GM18511 (cell line): Measurements from ENCODE around the gene GAMT.
"Not testable (repeated sequence)": the region's sequence is repeated elsewhere in the genome, so short reads cannot be mapped to it uniquely, and the experiment has no call there.

Source experiments
- ATAC-seq: cut with Tn5 transposase; IDR thresholded peaks from one replicate; pipeline ENCODE4 v1.9.1; 2021; ENCODE audit warnings: mild to moderate bottlenecking, moderate library complexity; ENCODE audit not compliant: unreplicated experiment

GAMT gene

GRCh38 chr19:1434040-1434366, 32.7 kb upstream of the GAMT start:
- ATAC-seq, result no peak

DNA sequence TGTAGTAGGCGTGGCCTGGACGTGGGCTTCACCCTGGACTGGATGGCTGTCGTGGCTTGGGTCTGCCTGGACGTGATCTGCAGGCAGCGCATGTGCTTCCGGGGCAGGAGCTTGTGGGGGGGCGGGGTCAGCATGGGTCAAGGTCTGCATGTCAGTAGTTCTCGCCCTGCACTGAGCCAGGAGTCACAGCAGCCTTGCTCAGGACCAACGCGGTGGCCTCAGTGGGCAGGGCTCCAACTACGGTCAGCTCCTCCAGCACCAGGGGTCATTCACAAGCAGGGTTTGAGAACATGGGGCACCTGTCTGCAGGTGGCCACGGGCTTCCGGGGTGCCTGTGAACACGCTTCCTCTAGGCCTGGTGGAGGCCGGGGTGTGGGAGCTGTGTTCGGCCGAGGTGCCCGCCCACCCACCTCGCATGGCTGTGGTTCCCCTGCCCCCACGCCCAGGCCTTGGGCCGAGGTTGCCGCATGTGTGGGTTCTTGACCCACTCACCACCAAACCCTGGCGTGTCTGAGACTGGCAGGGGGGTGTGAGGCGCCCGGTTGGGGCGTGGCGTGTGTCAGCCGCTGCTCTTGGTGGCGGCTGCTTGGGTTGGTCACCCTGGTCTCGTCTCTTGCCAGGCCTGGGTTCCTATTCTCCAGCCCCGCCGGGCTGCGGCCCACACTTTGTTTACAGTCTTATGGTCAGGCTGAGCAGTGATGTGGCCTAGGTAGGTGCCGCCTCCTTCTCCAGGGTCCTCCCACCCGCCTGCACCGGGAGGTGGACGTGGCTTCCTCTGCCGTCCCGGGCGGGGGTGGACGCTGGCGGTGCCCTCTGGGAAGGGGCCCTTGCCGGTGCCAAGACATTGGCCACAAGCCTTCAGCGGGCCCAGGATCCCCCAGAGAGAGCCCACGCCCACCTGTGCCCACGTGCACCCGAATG, 32.0 kb upstream of the GAMT start:
- ATAC-seq, result no peak

GRCh38 chr19:1432507-1432887, 31.2 kb upstream of the GAMT start:
- no peak for ATAC-seq

GRCh38 chr19:1431759-1432506, 30.6 kb upstream of the GAMT start:
- no peak for ATAC-seq

- no peak for ATAC-seq
These were observed 28.9 kb upstream of the GAMT start for GRCh38 chr19:1430246-1430645.

DNA sequence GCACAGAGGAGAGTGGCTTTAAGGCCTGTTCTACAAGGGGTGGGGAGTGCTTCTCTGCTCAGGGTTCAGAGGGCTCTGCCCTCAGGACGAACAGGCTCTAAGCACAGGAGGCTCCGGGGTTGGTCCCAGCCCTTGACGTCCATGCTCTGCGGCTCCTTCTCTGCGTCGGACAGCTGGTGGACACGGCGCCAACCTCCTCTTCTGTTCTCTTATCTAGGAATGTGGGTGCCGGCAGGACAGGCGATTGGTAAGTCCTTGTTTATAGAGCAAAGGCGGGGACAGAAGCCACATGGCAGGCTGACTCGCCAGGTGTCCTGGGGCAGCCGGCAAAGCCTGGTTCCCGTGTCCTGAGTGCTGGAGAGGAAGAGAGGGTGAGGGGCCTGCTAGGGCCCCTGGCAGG, 28.4 kb upstream of the GAMT start:
- ATAC-seq, result no peak

DNA sequence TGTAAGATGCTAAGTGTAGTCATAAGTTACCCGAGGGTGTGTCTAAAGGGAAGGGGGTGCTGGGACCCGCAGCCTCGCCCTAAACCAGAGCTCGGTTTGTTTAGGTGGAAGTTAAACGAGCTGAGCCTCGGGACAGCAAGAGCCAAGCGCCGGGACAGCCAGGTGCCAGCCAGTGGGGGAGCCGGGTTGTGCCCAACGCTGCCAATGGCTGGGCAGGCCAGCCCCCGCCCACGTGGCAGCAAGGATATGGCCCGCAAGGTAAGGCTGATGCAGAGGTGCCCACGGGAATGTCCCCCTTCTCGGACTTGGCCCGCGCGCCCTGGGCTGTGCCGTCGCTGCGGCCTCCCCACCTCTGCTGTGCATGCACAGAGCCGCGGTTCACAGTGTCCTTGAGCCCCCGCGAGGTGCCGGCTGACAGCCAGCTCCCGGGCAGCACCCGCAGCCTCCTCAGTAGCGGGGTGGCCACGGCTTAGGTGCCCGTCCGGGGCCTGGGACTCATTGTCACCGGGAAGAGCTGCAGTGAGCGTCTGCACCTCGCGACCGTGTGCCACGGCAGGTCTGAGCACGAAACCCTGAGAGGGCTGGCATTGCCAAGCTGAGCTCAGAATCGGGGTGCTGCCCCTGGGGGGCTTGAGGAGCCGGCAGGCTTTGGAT, 27.5 kb upstream of the GAMT start:
- ATAC-seq, result no peak

- no peak for ATAC-seq
These were observed 26.0 kb upstream of the GAMT start for GRCh38 chr19:1427221-1427920.

GRCh38 chr19:1426736-1427135, 25.4 kb upstream of the GAMT start:
- ATAC-seq, result no peak

DNA sequence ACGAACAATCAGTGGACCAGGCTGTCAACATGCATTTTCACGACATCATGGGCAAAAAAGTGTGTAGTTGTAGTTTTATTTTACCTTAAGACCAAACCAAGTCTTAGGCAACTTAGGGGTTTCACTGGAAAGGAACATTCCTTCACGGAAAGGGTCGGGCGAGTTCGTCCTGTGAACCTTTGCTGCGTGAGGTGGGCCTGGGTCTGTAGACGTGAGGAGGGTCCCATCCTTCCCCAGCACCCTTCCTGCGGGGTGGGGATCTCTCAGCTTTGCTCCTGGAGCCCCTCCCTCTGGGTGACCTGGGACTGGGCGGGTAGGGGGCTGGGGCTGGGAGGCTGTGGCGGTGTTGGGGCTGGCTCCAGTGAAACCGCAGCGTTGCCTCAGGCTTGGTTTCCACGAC, 24.6 kb upstream of the GAMT start:
- no peak for ATAC-seq

- no peak for ATAC-seq
These were observed 23.9 kb upstream of the GAMT start for GRCh38 chr19:1425102-1425837.

DNA sequence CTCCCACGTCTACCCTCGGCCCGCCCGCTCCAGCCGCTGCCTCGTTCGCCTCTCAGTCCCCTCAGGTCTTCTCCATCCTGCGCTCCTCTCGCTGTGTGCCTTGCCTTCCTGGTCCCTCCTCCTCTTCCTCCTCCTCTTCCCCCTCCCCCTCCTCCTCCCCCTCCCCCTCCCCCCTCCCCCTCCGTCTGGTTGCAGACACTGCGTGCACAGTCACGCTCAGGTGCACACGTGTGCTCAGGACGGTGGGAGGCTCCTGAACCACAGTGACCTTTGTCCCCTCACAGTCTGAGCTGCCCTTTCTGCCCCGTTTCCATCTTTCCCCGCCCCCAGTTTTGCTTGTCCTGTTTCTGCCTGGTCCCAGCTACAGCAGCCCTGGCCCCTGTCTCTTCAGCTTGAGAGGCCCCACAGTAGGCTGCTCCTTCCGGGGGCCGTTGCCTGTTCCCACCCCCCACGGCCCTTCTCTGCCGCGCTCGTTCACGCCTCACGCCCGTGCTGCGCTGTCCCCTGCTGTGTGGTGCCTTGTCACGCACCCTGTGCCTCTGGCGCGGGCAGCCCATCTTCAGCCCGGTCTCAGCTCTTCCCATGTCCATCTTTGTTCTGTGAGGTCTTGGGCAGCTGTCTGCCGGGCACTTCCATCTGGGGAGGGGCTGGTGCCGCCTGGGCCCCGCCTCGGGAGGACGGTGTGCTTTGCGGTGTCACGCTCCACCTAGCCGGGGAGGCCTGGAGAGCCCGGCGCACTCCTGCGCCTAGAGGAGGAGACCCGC, 23.0 kb upstream of the GAMT start:
- no peak for ATAC-seq

DNA sequence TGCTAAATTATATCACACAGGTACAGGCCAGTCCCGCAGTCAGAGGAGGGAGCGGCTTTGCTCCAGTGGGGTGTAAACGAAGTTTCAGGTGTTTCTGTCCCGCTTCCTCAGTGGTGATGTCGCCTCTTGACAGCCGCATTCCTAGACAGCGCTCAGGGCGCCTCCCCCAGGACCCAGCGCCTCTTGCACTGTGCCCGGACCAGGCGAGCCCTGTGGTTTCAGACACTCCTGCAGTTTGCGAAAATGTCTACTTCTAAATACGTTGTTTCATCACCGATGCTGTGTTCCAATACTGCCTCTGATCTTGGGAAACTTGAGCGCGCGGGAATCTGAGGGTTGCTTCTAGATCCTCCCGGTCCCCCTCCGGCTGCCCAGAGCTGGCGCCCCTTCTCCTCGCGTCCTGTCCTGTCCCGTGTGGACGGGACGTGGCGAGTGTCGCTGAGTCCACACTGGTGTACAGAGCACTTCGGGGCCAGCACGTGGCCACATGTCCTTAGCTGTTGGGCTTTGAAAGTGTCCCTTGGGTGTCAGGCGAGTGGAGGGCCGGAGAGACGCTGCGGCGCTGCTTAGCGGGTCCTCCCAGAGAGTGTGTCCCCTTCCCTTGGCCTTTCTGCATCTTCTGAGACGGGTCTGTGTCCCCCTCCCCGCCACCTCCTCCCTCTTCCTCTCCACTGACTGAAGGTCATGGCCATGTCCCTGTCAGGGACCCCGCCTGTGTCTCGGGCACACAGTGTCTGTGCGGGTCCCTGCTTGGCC, 22.3 kb upstream of the GAMT start:
- no peak for ATAC-seq

DNA sequence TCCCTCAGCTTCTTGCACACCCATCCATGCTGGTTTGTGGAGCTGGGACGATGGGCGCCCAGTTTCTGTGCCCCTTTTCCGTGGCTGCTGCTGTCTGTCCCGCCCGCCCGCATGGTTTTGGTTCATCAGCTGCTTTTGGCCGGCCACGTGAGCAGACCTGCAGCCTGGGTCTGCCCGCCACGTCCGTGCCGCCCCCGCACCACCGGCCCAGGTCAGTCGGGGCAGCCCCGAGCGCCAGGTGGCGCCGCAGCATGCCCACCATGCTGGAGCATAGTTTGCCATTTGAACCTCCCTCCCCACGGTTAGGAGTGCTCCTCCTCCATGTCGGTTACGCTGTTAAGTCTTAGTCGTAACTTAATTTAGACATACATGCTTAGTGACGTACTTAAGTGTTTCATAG, 21.6 kb upstream of the GAMT start:
- ATAC-seq, result no peak

DNA sequence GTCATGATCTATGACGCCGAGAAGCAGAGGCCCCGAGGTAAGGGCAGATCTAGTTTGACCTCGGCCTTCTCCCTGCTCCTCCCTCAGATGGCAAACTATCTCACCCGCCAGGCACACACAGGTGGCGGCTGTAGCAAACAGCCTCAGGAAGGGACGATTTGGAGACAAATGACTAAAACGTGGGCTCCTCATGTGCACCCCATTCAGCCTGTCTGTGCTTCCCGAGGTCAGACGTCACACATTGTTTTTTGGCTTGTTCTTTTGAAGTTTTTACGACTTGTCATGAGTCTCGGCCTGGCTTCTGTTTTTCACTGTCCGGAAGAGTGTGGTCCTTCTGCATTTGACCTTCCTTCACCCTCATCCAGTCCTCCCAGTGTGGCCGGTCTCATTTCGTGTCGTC, 21.0 kb upstream of the GAMT start:
- ATAC-seq, result no peak

- ATAC-seq, result no peak
These were observed 20.6 kb upstream of the GAMT start for GRCh38 chr19:1421958-1422305.

DNA sequence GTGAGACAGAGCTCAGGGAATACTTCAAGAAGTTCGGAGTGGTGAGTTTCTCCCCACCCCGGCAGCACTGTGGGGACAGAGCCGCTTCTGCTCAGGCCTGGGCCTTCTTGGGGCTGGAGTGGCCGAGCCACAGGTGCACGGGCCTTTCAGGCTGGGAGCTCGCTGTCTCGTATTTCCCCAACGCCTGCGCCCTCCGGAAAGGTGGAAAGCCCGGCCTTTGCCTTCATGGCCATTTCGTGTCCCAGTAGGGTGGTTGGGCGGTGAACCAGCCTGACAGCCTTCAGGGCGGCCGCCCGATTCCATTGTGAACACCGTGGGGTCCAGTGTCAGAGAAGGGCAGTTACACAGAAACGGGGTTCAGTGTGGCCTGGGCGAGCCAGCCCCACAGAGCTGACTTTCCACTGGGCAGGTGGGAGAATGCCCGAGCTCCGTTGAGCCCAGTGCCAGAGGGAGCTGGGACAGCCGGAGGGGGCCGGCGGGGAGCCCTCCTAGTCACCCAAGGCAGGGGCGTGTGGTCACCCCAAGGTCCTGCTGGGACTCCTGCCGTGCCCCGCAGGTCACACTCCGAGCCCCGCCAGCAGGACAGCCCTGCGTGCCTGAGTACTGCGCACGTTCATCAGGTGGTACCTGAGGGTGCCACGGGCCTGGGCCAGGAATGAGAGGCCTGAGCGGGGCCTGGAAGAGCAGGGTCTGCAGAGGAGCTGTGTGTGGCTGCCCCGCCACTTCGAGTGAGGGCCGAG, 20.0 kb upstream of the GAMT start:
- no peak for ATAC-seq

DNA sequence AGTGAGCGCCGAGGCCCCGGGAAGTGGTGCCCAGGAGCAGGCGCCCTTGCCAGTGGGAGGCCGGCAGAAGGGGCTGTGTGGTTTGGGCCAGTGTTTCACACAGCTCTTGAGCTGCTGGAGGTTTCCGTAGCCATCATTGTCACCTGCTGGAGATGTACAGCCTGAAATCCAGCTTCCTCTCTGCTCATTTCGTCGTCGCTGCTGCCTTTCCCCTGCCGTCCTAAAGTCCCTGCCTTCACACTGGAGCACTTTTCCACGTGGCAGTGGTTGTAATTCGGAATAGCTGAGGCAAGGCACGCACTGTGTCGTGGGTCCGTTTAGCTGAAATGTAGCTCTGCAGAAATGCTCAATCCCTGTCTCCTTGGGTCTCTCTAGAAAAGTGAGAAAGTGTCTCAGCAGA, 19.2 kb upstream of the GAMT start:
- no peak for ATAC-seq

- not testable (repeated sequence) for ATAC-seq
These were observed 18.7 kb upstream of the GAMT start for GRCh38 chr19:1420085-1420484.
